Measurements from ENCODE around the gene NR6A1. TPM values are rescaled to one million over a fixed set of nuclear protein-coding genes. Genes with fewer than 3 reads are reported as not detected.

NR6A1 gene
- total and polyA plus RNA-seq, 2 of the 13 experiments (the other 11 are each of a cell fraction or from before 2014, with no cell fraction given): 28.1 to 31.5 TPM

- no peak for TF ChIP-seq HNRNPH1 (optimal IDR thresholded peaks at IDR 0.05; ENCODE audit: low read depth, low read length)
- TF ChIP-seq LCORL (IDR thresholded peaks at IDR 0.05): no peak
- no peak for TF ChIP-seq LCORL (CRISPR knock-in tag; IDR thresholded peaks at IDR 0.05)
- no peak for TF ChIP-seq HOXA5 (CRISPR knock-in tag; IDR thresholded peaks at IDR 0.05)
- TF ChIP-seq ISX (CRISPR knock-in tag; conservative IDR thresholded peaks at IDR 0.05): no peak
- peak; percentile 34 for TF ChIP-seq CEBPG (CRISPR knock-in tag; IDR thresholded peaks at IDR 0.05)
- no peak for TF ChIP-seq NCOA1 (CRISPR knock-in tag; IDR thresholded peaks at IDR 0.05)
- TF ChIP-seq SNRNP70 (IDR thresholded peaks at IDR 0.05; ENCODE audit: low read depth, low read length): no peak
- TF ChIP-seq MTA1 (CRISPR knock-in tag; IDR thresholded peaks at IDR 0.05; ENCODE audit: borderline replicate concordance): no peak
- TF ChIP-seq LBX2 (CRISPR knock-in tag; IDR thresholded peaks at IDR 0.05; ENCODE audit: borderline replicate concordance): no peak
- TF ChIP-seq SAP130 (CRISPR knock-in tag; IDR thresholded peaks at IDR 0.05; ENCODE audit: low read depth): peak; percentile 70
- peak; percentile 19; the same call in 1 of the 2 replicates for TF ChIP-seq ELF3 (CRISPR knock-in tag; IDR thresholded peaks at IDR 0.05)
- peak; percentile 28 for TF ChIP-seq ZNF781 (CRISPR knock-in tag; IDR thresholded peaks at IDR 0.05; ENCODE audit: borderline replicate concordance, not compliant biosample characterization)
- 0 out of 2 replicates have a peak, but pooled peaks have one; percentile 10 for TF ChIP-seq TFDP2 (CRISPR knock-in tag; IDR thresholded peaks at IDR 0.05)
- TF ChIP-seq USF2 (IDR thresholded peaks at IDR 0.05; ENCODE audit: low read depth, low read length): peak; percentile 71
- TF ChIP-seq USF2 (CRISPR knock-in tag; IDR thresholded peaks at IDR 0.05; ENCODE audit: borderline replicate concordance): peak; percentile 81; the same call in 1 of the 2 replicates
Measured at GRCh38 chr9:124595743-124596142, 175.4 kb downstream of the NR6A1 start (continued).
